Breast epithelium (tissue), 4 donors: Measurements from ENCODE around the gene ENPP6. TPM values are rescaled to one million over a fixed set of nuclear protein-coding genes. Genes with fewer than 3 reads are reported as not detected.
A peak's percentile ranks its signal among the peaks of the same experiment; 100 is the strongest.

Source experiments
- DNase-seq, 2 donors: peaks; one replicate each; pipeline ENCODE4 v3.0.0-alpha.2; 2019; ENCODE audit warnings: low spot score in 2 of 2
- H3K27ac ChIP-seq, 2 donors: fragments of 200-600 bp; sonication (generic) in 1 of 2; one replicate each; pipeline ENCODE4 v1.5.1; 2016 to 2019; ENCODE audit warnings: mild to moderate bottlenecking in 1 of 2
- H3K27me3 ChIP-seq, 2 donors: fragments of 200-600 bp; sonication (generic) in 1 of 2; one replicate each; pipeline versions ENCODE4 v1.5.1 to v1.6.0; 2017 to 2019; ENCODE audit warnings: control low read depth in 1 of 2, mild to moderate bottlenecking in 1 of 2
- H3K36me3 ChIP-seq: fragments of 200-600 bp; one replicate; pipeline ENCODE4 v1.5.1; 2019
- H3K4me1 ChIP-seq, 2 donors: fragments of 200-600 bp; sonication (generic); one replicate each; pipeline ENCODE4 v1.5.1; 2016 to 2019; ENCODE audit warnings: control low read depth in 1 of 2
- H3K4me3 ChIP-seq, 3 donors: fragments of 200-600 bp; sonication (generic); 1 replicate in 2 of 3; 2 replicates in 1 of 3; pipeline ENCODE4 v1.5.1; 2016 to 2019; ENCODE audit warnings: mild to moderate bottlenecking in 3 of 3, moderate library complexity in 2 of 3
- H3K9me3 ChIP-seq, 2 donors: fragments of 200-600 bp; sonication (generic) in 1 of 2; one replicate each; pipeline ENCODE4 v1.5.1; 2016 to 2019; ENCODE audit warnings: control low read depth in 1 of 2
- POLR2A ChIP-seq: fragments of 450-650 bp; IDR thresholded peaks from one replicate; pipeline ENCODE4 v1.6.1; 2016; ENCODE audit warnings: antibody characterized with exemption, mild to moderate bottlenecking, moderate library complexity
- POLR2AphosphoS5 ChIP-seq, 3 donors: sonication (generic); formaldehyde crosslinking; IDR thresholded peaks; one replicate each; pipeline ENCODE4 v1.6.1; 2017; ENCODE audit warnings: antibody characterized with exemption in 3 of 3
- intact Hi-C: fragments of 100-400 bp; cut with DNase I; formaldehyde crosslinking; loops from one replicate; pipeline ENCODE4 v1.15.1; 2023; ENCODE audit warnings: low total_unique reads
- total RNA-seq, 3 donors: library from RNA; depleted of rRNA; stranded (reverse); fragments of >200 nt; gene quantifications; one replicate each; pipeline ENCODE4 v1.1.0, GENCODE V29; 2016
- TF ChIP-seq, protein P1 (sequence below), 3 donors: fragments of 450-650 bp; IDR thresholded peaks; one replicate each; pipeline ENCODE4 v1.5.1; 2016 to 2017; ENCODE audit warnings: antibody characterized with exemption in 3 of 3, mild to moderate bottlenecking in 3 of 3, moderate library complexity in 3 of 3

ENPP6 gene
- under 1 TPM; 0.16 to 0.59 (median 0.33) TPM for total RNA-seq

DNA sequence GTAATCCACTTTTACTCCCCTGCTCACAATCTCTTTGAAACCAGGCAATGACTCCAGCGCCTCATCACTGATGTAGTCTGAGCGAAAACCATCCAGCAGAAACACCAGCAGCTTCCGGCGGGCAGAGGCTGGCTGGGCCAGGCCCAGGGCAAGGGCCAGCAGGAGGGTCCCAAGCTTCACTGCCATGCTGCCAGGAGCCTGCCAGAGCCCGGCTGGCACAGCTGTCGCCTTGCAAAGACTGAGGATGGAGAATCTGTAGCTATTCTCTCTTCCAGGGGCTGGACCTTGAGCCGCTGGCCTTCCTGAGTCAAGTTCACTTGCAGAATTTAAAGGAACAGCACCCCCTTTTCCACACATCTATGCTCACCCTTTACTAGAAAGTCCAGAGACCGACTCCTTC is at the start of gene ENPP6:
Gene ENPP6 (minus strand): TSS at position 240 of the 400 bp plus-strand sequence. CDS start 54 bp downstream, at position 186.
- Histone ChIP-seq H3K4me3 (peak within 1 kb of the TSS in 2 of 3 donors; percentile 5 to 8), H3K4me1 (no peaks in the 10 kb centered on the region), H3K9me3 (no peaks in the 10 kb centered on the region), H3K27me3 (no peaks in the 10 kb centered on the region), H3K27ac (no peak within 1 kb of the TSS), H3K36me3 (no peaks in the 10 kb centered on the region)
- no peak for DNase-seq
- intact Hi-C loops, result no loop called here
- TF ChIP-seq POLR2A, result no peak
- TF ChIP-seq, protein P1, sequence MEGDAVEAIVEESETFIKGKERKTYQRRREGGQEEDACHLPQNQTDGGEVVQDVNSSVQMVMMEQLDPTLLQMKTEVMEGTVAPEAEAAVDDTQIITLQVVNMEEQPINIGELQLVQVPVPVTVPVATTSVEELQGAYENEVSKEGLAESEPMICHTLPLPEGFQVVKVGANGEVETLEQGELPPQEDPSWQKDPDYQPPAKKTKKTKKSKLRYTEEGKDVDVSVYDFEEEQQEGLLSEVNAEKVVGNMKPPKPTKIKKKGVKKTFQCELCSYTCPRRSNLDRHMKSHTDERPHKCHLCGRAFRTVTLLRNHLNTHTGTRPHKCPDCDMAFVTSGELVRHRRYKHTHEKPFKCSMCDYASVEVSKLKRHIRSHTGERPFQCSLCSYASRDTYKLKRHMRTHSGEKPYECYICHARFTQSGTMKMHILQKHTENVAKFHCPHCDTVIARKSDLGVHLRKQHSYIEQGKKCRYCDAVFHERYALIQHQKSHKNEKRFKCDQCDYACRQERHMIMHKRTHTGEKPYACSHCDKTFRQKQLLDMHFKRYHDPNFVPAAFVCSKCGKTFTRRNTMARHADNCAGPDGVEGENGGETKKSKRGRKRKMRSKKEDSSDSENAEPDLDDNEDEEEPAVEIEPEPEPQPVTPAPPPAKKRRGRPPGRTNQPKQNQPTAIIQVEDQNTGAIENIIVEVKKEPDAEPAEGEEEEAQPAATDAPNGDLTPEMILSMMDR (IDR thresholded peaks at IDR 0.05), result no peak
- TF ChIP-seq POLR2AphosphoS5 (IDR thresholded peaks at IDR 0.05), result no peak

DNA sequence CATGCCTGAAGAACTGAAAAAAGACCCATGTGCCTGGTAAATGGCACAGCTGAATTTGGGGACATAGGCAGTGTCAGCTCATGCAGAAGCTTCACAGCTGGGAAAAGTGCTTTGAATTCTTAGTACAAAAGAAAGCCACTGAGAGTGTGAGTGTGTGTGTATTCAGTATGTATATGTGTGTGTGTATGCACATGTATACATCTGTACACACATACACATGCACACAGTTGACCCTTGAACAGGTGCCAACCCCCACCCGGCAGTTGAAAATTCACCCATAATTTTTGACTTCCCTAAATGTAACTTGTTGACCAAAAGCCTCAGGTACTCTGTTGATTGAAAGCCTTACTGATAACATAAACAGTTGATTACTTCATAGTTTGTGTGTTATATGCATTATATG is 49.5 kb upstream of the ENPP6 start:
- intact Hi-C loops, result no loop called here
- no peaks in the 10 kb centered on the region for H3K36me3 ChIP-seq
- no peaks in the 10 kb centered on the region for H3K4me1 ChIP-seq
- no peak for DNase-seq
- no peaks in the 10 kb centered on the region for H3K9me3 ChIP-seq
- H3K27me3 ChIP-seq, result no peaks in the 10 kb centered on the region
- H3K4me3 ChIP-seq, result no peak overlapping the region
- TF ChIP-seq POLR2A (no peak), POLR2AphosphoS5 (IDR thresholded peaks at IDR 0.05) (no peak)
- TF ChIP-seq, protein P1 (IDR thresholded peaks at IDR 0.05), result no peak
- peak overlapping the region in 1 of 2 donors; percentile 65 for H3K27ac ChIP-seq

DNA sequence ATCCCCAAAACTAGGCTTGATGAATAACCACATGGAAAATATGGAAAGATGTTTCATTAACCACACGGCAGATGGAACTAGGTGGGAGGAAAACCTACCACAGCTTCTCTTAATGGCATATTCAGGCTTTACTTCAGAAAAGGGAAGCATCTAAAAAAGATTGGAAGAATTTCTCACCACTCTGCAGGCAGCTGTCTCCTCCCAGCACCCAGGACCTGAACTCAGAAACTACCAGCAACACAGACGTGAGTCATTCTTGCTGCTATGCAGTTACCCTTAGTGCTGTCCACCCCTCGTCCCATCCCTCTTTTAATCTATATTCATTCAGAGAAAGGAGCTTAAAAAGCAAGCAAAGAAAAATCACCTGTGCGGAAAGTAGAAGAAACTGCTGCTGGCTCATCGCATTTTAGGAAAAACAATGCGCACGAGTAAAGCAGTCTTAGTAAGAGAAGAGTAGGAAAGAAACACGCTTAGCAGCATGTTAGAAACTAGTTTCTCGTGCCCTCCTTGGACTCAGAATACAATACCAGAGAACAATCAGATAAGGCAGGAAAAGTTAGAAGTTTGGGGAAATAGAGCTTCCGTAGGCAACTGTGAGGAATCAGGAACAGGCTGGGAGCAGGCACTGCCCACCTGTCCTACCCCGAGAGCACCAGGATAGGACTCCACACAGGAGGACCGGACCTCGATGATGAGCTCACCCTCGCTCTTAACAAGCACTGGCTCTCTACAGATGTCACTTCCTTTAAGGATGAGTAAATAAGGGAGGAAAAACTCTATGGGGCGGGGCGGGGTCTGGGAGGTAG is 48.1 kb upstream of the ENPP6 start:
- peak overlapping the region in 1 of 2 donors; percentile 14 for H3K27ac ChIP-seq
- intact Hi-C loops, result no loop called here

DNA sequence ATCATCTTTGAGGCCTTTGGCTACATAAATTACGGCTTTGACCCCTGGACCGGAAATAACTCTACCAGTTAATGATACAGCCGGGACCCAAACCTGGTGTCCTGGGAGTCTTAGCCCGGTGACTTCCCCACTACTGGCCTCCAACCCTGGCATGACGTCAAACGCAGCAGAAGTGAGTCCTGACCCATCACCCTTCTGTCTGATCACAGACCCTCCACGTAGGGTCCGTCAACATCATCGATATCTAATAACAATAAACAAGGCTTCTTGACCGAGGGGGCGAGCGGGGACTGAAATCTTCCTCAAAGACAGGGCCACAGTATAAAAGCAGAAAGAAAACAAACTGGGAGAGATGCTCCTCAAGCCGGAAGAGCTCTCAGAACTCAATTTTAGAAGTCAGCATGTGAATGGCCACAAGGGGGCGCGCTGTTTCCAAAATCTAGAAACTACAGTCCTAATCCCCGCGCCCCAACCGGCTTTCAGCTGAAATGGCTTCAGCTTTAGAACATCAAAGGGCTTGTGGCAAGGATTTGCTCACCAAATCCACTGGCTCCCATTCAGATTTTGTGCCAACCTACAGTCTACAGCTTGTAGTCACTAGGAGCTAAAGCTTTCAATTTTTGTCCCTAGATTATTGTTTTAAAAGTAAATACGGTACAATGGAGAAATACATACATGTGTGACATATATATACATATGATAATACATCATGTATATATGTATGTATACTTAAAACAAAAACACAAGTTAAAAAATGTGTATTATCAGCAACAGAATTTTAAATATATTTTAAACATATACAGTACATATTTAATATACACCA is 46.4 kb upstream of the ENPP6 start:
- Histone ChIP-seq H3K4me3 (no peak overlapping the region), H3K36me3 (no peaks in the 10 kb centered on the region), H3K4me1 (no peaks in the 10 kb centered on the region), H3K27me3 (no peaks in the 10 kb centered on the region), H3K9me3 (no peaks in the 10 kb centered on the region), H3K27ac (no peak overlapping the region)
- DNase-seq, result peak; percentile 87 to 96
- intact Hi-C loops, result no loop called here
- TF ChIP-seq, protein P1 (IDR thresholded peaks at IDR 0.05), result peak; percentile 94 to 97 (median 95)
- TF ChIP-seq POLR2A (no peak), POLR2AphosphoS5 (IDR thresholded peaks at IDR 0.05) (peak; percentile 44 to 68 (median 62))

More for the DNA sequence above, 48.1 kb upstream of the ENPP6 start:
- DNase-seq, result no peak
- Histone ChIP-seq H3K27me3 (no peaks in the 10 kb centered on the region), H3K9me3 (no peaks in the 10 kb centered on the region), H3K4me3 (peak overlapping the region in 1 of 3 donors; percentile 13), H3K36me3 (no peaks in the 10 kb centered on the region), H3K4me1 (no peaks in the 10 kb centered on the region)
- TF ChIP-seq POLR2AphosphoS5 (IDR thresholded peaks at IDR 0.05), result no peak
- TF ChIP-seq POLR2A, result no peak
- TF ChIP-seq, protein P1 (IDR thresholded peaks at IDR 0.05), result no peak
